ENCODE results near the gene BRSK2. TPM values are rescaled to one million over a fixed set of nuclear protein-coding genes. Genes with fewer than 3 reads are reported as not detected.
"Not testable (repeated sequence)": the region's sequence is repeated elsewhere in the genome, so short reads cannot be mapped to it uniquely, and the experiment has no call there.

BRSK2 gene
- total RNA-seq, 1 donor from 2014 or later = 59.9 TPM

DNA sequence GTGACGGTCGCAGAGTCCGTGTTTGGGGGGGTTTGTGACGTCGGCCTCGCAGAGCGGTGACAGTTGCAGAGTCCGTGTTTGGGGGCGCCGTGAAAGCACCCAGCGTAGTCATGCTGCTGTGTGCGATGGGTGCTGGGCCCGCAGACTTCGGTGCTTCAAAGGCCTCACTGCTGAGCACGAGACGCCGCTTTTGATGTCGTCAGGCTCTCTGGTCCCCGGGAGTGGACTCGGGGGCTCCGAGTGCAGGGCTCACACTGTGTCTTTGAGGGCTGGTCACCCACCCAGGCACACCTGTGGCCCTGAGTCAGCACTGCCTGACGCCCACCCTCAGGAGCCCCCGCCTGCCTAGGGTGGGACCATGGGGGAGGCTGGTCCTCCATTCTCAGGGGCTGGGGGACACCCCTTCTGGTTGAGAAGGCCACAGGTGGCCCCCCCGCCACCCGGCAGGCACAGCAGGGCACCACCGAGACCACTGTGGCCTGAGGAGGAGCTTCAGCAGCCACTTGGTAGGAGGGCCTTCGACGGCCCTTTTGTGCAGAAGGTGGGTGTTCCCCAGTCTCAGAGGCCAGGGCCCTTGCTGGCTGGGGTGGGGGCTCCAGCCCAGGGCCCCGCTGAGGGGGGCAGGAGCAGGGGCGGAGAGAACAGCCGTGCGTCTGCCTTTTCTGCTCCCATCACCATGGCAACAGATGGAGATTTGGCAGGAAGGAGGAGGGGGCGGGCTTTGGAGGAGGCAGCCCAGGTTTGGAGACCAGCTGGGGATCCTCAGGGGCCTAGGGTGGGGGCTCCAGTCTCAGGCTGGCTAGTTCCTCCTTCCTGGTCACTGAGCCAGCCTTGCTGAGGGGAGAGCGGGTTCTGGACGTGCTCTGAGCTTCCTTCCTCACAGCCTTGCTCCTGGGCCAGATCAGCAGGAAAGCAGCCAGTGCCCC is 20.9 kb downstream of the BRSK2 start:
- DNase-seq (ENCODE audit: low read depth, low spot score) = peak; percentile 30
- peaks cover 8% of the 10 kb centered on the region for H3K36me3 Mint-ChIP-seq (ENCODE audit: low read depth)
- no peaks in the 10 kb centered on the region for H3K27me3 Mint-ChIP-seq (ENCODE audit: low read depth)
- H3K27ac Mint-ChIP-seq (ENCODE audit: unreplicated experiment) = peak overlapping the region; percentile 19
- TF ChIP-seq, protein P1, sequence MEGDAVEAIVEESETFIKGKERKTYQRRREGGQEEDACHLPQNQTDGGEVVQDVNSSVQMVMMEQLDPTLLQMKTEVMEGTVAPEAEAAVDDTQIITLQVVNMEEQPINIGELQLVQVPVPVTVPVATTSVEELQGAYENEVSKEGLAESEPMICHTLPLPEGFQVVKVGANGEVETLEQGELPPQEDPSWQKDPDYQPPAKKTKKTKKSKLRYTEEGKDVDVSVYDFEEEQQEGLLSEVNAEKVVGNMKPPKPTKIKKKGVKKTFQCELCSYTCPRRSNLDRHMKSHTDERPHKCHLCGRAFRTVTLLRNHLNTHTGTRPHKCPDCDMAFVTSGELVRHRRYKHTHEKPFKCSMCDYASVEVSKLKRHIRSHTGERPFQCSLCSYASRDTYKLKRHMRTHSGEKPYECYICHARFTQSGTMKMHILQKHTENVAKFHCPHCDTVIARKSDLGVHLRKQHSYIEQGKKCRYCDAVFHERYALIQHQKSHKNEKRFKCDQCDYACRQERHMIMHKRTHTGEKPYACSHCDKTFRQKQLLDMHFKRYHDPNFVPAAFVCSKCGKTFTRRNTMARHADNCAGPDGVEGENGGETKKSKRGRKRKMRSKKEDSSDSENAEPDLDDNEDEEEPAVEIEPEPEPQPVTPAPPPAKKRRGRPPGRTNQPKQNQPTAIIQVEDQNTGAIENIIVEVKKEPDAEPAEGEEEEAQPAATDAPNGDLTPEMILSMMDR (conservative IDR thresholded peaks at IDR 0.05) = no peak
- no peak overlapping the region for H3K4me3 Mint-ChIP-seq
- H3K4me1 Mint-ChIP-seq = peaks cover 13% of the 10 kb centered on the region
- peaks cover 3% of the 10 kb centered on the region for H3K9me3 Mint-ChIP-seq

DNA sequence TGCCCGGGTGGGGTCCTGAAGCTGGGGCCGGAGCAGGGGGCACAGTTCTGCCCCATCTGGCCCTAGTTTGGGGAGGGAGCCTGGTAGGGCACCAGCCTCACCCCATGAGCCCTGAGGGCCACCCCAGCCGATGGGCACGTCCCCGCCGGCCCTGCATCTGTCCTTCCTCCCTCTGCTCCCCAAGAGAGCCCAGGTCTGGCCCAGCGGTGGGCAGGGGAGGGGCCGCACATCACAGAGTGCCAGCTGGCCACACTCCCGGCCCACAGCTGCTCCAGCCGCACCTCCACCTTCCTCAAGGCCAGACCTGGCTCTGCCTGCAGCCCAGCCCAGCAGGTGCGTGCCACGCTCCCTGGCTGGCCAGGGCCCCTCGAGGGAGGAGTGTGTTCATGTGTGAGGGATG is 21.6 kb downstream of the BRSK2 start:
- H3K9me3 Mint-ChIP-seq = peaks cover 3% of the 10 kb centered on the region
- H3K36me3 Mint-ChIP-seq (ENCODE audit: low read depth) = peaks cover 14% of the 10 kb centered on the region
- no peak overlapping the region for H3K4me3 Mint-ChIP-seq
- DNase-seq (ENCODE audit: low read depth, low spot score) = no peak
- TF ChIP-seq, protein P1 (conservative IDR thresholded peaks at IDR 0.05) = no peak
- peaks cover 13% of the 10 kb centered on the region for H3K4me1 Mint-ChIP-seq
- no peak overlapping the region for H3K27ac Mint-ChIP-seq (ENCODE audit: unreplicated experiment)
- no peaks in the 10 kb centered on the region for H3K27me3 Mint-ChIP-seq (ENCODE audit: low read depth)

DNA sequence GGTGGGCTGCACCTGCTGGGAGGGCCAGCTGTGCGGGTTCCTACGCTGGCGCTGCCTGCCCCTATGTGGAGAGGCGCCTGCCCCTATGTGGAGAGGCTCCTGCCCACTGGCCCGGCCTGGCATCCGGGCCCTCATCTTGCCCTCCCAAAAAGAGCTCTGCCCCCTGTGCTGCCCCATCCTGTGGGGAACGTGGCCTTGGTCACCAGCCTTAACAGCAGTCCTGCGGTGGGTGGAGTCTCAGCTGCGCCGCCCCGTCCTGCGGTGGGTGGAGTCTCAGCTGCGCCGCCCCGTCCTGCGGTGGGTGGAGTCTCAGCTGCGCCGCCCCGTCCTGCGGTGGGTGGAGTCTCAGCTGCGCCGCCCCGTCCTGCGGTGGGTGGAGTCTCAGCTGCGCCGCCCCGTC is 22.0 kb downstream of the BRSK2 start:
- Mint-ChIP-seq H3K4me1 (peaks cover 13% of the 10 kb centered on the region), H3K36me3 (ENCODE audit: low read depth) (peaks cover 19% of the 10 kb centered on the region)
- not testable (repeated sequence) for DNase-seq (ENCODE audit: low read depth, low spot score); H3K9me3 Mint-ChIP-seq; H3K27ac Mint-ChIP-seq (ENCODE audit: unreplicated experiment); H3K27me3 Mint-ChIP-seq (ENCODE audit: low read depth); H3K4me3 Mint-ChIP-seq

DNA sequence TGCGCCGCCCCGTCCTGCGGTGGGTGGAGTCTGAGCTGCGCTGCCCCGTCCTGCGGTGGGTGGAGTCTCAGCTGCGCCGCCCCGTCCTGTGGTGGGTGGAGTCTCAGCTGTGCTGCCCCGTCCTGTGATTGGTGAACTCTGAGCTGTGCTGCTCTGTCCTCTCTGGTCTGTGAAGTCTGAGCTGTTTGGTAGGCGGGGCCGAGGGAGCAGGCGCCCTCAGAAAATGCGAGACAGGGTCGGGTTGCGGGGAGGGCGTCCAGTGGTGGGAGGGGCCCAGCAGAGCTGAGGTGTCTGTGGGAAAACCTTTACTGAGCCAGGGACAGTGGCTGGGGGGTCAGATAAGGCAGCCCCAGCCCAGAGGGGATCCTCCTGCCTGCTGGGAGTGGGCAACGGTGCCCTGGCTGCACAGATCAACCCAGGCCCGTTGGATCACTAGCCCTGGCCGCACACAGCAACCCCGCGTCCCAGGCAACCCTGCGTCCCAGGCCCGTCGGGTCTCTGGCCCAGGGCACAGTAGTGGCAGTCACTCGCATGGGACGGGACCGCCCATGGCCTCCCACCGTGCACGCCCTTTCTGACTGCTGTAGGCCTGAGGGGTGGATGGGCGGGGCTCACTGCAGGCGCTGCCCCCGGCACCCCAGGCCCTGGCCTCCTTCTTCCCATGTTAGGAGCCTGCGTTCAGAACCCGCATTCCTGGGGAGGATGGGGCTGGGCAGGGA is 22.8 kb downstream of the BRSK2 start:
- Mint-ChIP-seq H3K27ac (ENCODE audit: unreplicated experiment) (no peak overlapping the region), H3K27me3 (ENCODE audit: low read depth) (no peaks in the 10 kb centered on the region), H3K4me1 (peaks cover 13% of the 10 kb centered on the region), H3K4me3 (no peak overlapping the region), H3K36me3 (ENCODE audit: low read depth) (peaks cover 21% of the 10 kb centered on the region), H3K9me3 (peaks cover 3% of the 10 kb centered on the region)
- TF ChIP-seq, protein P1 (conservative IDR thresholded peaks at IDR 0.05) = no peak
- no peak for DNase-seq (ENCODE audit: low read depth, low spot score)

DNA sequence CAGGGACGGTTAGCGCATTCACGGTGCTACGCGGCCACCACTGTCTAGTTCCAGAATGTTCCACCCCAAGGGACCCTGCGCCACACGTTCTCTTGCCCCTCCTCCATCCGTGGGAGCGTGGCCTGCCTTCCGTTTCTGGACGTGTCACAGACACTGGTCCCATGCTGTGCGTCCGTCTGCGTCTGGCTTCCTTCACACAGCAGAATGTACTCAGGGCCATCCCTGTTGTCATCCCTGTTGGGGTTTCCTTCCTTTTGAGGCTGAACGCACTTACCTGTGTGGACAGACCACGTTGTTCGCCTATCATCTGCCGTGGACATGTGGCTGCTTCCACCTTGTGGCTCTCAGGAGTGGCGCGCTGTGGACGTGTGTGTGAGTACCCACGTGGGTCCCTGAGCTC is 24.9 kb downstream of the BRSK2 start:
- H3K4me1 Mint-ChIP-seq = peaks cover under 1% of the 10 kb centered on the region
- H3K27ac Mint-ChIP-seq (ENCODE audit: unreplicated experiment) = no peak overlapping the region
- DNase-seq (ENCODE audit: low read depth, low spot score) = no peak
- TF ChIP-seq, protein P1 (conservative IDR thresholded peaks at IDR 0.05) = no peak
- no peaks in the 10 kb centered on the region for H3K27me3 Mint-ChIP-seq (ENCODE audit: low read depth)
- H3K4me3 Mint-ChIP-seq = no peak overlapping the region
- peaks cover 5% of the 10 kb centered on the region for H3K9me3 Mint-ChIP-seq
- H3K36me3 Mint-ChIP-seq (ENCODE audit: low read depth) = peaks cover 29% of the 10 kb centered on the region

DNA sequence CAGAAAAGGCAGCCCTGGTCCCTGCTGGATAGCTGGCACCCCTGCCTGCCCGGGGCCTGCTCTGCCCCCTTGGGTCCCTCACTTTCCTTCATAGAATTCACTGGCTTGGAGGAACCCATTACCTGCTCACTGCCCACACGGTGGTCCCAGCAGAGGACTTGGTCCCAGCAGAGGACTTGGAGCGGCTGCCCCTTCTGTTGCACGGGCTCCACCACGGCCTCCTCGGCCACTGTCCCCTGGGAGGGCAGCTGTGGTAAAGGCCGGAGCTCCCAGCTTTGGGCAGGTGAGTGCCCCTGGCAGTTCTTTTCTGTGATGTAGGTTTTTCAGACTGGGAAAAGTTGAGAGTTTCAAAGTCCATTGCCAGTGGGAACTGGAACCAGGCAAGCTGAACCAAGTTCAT is 25.9 kb downstream of the BRSK2 start:
- Mint-ChIP-seq H3K36me3 (ENCODE audit: low read depth) (peaks cover 29% of the 10 kb centered on the region), H3K4me3 (no peak overlapping the region), H3K9me3 (peaks cover 5% of the 10 kb centered on the region), H3K27ac (ENCODE audit: unreplicated experiment) (no peak overlapping the region), H3K27me3 (ENCODE audit: low read depth) (no peaks in the 10 kb centered on the region), H3K4me1 (no peaks in the 10 kb centered on the region)
- DNase-seq (ENCODE audit: low read depth, low spot score) = no peak
- TF ChIP-seq, protein P1 (conservative IDR thresholded peaks at IDR 0.05) = no peak

DNA sequence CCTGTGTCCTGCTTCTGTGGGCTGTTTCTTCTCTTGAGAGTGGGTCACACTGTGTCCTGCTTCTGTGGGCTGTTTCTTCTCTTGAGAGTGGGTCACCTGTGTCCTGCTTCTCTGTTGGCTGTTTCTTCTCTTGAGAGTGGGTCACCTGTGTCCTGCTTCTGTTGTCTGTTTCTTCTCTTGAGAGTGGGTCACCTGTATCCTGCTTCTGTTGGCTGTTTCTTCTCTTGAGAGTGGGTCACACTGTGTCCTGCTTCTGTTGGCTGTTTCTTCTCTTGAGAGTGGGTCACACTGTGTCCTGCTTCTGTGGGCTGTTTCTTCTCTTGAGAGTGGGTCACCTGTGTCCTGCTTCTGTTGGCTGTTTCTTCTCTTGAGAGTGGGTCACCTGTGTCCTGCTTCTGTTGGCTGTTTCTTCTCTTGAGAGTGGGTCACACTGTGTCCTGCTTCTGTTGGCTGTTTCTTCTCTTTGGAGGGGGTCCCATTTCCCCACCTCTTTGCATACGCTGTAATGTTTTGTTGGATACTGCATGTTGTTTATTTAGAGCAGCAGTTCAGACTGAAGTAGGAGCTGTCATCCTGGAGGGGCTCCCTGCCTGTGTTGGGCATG is 28.6 kb downstream of the BRSK2 start:
- H3K36me3 Mint-ChIP-seq (ENCODE audit: low read depth) = peaks cover 29% of the 10 kb centered on the region
- H3K4me3 Mint-ChIP-seq; H3K27ac Mint-ChIP-seq (ENCODE audit: unreplicated experiment); H3K27me3 Mint-ChIP-seq (ENCODE audit: low read depth); H3K4me1 Mint-ChIP-seq; H3K9me3 Mint-ChIP-seq; DNase-seq (ENCODE audit: low read depth, low spot score): not testable (repeated sequence)
